ENCODE data around the gene SETD3. TPM values are rescaled to one million over a fixed set of nuclear protein-coding genes. Genes with fewer than 3 reads are reported as not detected.

The SETD3 gene
- total RNA-seq, 1 experiment from 2014 or later: 60.0 TPM

DNA sequence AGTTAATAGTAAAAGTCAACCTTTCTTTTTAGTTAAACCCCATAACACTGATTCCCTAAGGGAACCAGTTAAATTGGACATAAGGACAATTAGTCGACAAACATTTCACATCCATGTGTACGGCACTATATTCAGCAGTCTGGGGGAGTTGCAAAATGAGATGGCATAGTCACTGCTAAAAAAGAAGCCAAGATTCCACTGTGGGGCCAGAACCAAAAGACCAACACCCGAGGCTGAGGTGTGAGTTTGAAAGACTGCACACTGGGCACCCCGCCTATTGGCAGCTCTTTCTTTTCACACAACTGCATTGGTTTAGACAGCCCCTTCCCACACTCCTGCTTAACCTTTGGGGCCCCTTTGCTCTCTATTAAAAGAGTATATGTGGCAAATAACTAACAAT, 16.7 kb downstream of the SETD3 start:
- Histone ChIP-seq H3K27me3 (ENCODE audit: control insufficient read depth, insufficient read depth, low read length) (no peaks in the 10 kb centered on the region), H3K4me3 (ENCODE audit: insufficient read depth, low read depth, low read length) (no peak overlapping the region), H3K36me3 (replicated peaks; ENCODE audit: control insufficient read depth, insufficient read depth, low read length) (peaks cover 5% of the 10 kb centered on the region)
- no peak for DNase-seq

DNA sequence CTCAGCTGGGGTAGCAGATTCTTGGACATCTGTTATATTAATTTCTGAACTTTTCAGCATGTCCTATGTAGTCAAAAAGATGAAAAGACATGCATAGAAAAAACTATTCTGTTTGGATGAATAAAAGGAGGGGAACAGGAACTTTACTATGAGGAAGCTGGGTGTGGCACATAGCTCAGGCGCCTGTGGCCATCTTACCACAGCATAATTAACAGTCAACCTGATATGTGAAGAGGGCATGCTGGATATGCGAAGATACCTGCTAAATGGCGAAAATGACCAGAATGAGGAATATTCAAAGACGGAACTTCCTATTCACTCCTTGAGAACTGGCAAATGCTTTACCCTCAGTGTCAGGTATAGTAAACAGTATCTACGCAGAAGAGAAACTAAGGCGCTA, 18.4 kb downstream of the SETD3 start:
- Histone ChIP-seq H3K4me3 (ENCODE audit: insufficient read depth, low read depth, low read length) (no peak overlapping the region), H3K27me3 (ENCODE audit: control insufficient read depth, insufficient read depth, low read length) (no peaks in the 10 kb centered on the region), H3K36me3 (replicated peaks; ENCODE audit: control insufficient read depth, insufficient read depth, low read length) (peaks cover 11% of the 10 kb centered on the region)
- no peak for DNase-seq

GRCh38 chr14:99461411-99462085, 19.1 kb downstream of the SETD3 start:
- H3K36me3 ChIP-seq (replicated peaks; ENCODE audit: control insufficient read depth, insufficient read depth, low read length): peaks cover 11% of the 10 kb centered on the region
- no peaks in the 10 kb centered on the region for H3K27me3 ChIP-seq (ENCODE audit: control insufficient read depth, insufficient read depth, low read length)
- DNase-seq: no peak
- no peak overlapping the region for H3K4me3 ChIP-seq (ENCODE audit: insufficient read depth, low read depth, low read length)

DNA sequence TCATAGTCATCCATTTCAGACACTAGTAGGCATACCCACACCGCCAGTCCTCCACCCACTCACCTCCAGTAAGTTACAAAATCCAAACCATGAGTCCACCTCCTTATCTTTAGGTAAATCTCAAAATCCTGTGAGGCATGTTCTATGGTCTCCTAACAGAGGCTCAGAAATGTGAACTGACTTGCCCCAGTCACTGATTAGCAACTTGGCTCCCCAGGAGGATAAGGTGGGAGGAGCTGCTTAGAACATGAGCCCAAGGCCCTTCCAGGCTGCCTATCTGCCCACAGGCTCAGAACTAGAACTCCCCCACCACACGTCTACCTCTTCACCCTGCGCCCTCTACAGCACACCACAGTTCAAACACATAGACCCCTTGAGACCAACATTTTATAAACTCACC, 19.9 kb downstream of the SETD3 start:
- peak; percentile 63 for DNase-seq
- H3K36me3 ChIP-seq (replicated peaks; ENCODE audit: control insufficient read depth, insufficient read depth, low read length): peaks cover 11% of the 10 kb centered on the region
- no peak overlapping the region for H3K4me3 ChIP-seq (ENCODE audit: insufficient read depth, low read depth, low read length)
- H3K27me3 ChIP-seq (ENCODE audit: control insufficient read depth, insufficient read depth, low read length): no peaks in the 10 kb centered on the region

DNA sequence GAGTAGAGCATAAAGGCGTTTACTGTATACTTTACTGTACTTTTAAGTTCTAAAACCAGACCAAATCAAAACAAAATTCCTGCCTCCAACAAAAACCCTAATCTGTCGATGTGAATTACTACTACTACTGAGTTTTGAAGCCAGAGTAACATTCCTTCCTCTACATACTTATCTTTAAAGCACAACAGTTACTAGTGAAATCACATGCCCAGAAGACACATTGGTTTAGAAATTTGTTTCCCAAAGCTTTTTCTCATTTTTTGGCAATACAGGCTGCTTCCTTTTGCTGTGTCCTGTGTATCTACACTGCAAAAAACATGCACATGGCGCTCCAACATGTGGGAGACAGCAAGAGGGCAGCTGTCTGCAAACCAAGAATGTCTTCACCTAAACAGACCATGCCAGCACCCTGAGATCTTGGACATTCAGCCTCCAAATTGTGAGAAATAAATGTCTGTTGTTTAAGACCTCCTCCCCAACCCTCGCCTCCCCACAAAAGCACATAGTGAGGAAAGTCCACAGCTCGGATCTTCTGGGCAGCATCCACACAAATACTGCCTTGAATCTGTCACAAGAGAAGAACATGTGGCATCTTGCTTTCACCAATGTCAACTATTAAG, 21.1 kb downstream of the SETD3 start:
- peaks cover 10% of the 10 kb centered on the region for H3K36me3 ChIP-seq (replicated peaks; ENCODE audit: control insufficient read depth, insufficient read depth, low read length)
- DNase-seq: no peak
- no peaks in the 10 kb centered on the region for H3K27me3 ChIP-seq (ENCODE audit: control insufficient read depth, insufficient read depth, low read length)
- no peak overlapping the region for H3K4me3 ChIP-seq (ENCODE audit: insufficient read depth, low read depth, low read length)

GRCh38 chr14:99454246-99454645, 26.4 kb downstream of the SETD3 start:
- H3K4me3 ChIP-seq (ENCODE audit: insufficient read depth, low read depth, low read length): no peak overlapping the region
- no peak for DNase-seq
- H3K36me3 ChIP-seq (replicated peaks; ENCODE audit: control insufficient read depth, insufficient read depth, low read length): peaks cover 7% of the 10 kb centered on the region
- H3K27me3 ChIP-seq (ENCODE audit: control insufficient read depth, insufficient read depth, low read length): no peaks in the 10 kb centered on the region

DNA sequence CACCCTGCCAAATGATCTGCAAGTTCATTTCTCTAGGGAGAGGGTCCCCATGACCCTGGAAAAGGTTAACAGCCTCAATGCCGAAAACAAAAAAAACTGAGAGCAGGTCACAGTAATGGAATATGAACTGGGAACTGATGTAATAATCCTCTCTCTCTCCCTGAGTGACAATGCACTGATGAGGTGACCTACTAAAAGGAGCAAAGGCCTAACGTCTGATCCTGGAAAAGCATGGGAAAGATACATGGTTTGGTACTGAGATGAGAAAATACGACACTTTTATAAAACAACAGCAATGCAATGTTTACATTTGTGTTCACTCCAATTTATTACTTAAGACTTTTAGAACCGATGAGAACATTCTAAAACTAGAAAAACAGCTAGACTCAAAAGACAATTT, 27.7 kb downstream of the SETD3 start:
- Histone ChIP-seq H3K27me3 (ENCODE audit: control insufficient read depth, insufficient read depth, low read length) (no peaks in the 10 kb centered on the region), H3K36me3 (replicated peaks; ENCODE audit: control insufficient read depth, insufficient read depth, low read length) (peaks cover 6% of the 10 kb centered on the region), H3K4me3 (ENCODE audit: insufficient read depth, low read depth, low read length) (no peak overlapping the region)
- no peak for DNase-seq

DNA sequence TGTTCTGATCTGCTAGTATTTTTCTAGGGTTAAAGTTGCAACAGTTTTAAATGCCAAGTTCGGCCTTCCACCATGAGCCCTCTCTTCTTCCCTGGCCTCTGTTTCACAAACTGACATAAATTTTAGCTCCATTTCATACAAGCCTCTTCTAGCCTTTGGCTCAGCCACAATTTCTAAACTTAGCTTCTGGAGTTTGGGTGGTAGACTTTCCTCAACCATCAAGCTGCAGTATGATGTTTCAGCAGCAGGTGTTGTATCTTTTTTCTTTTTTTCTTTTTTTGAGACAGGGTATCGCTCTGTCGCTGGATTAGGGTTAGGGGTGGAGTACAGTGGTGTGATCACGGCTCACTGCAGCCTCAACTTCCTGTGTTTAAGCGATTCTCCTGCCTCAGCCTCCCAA, 29.4 kb downstream of the SETD3 start:
- peaks cover 8% of the 10 kb centered on the region for H3K36me3 ChIP-seq (replicated peaks; ENCODE audit: control insufficient read depth, insufficient read depth, low read length)
- no peaks in the 10 kb centered on the region for H3K27me3 ChIP-seq (ENCODE audit: control insufficient read depth, insufficient read depth, low read length)
- no peak overlapping the region for H3K4me3 ChIP-seq (ENCODE audit: insufficient read depth, low read depth, low read length)
- DNase-seq: no peak

DNA sequence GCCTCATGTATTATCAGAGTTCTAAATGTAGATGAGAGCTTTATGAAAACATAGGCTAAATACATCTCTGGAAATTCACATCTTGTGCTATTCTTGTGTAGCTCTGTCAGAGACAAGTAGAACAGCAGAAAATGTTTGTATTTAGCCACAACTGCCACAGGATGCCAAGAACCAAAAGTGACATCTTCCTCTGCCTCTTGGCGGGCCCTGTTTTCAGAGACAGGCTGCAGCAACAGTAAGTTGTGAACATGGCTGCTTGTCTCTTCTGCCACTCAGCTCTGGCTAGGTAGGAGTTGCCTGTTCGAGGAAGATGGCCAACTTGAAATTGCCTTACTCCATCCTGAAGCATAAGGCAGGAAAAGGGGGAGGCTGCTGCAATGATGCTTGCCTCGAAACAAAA, 30.4 kb downstream of the SETD3 start:
- H3K27me3 ChIP-seq (ENCODE audit: control insufficient read depth, insufficient read depth, low read length): no peaks in the 10 kb centered on the region
- no peak overlapping the region for H3K4me3 ChIP-seq (ENCODE audit: insufficient read depth, low read depth, low read length)
- DNase-seq: no peak
- peaks cover 8% of the 10 kb centered on the region for H3K36me3 ChIP-seq (replicated peaks; ENCODE audit: control insufficient read depth, insufficient read depth, low read length)

GRCh38 chr14:99447739-99448138, 32.9 kb downstream of the SETD3 start:
- H3K27me3 ChIP-seq (ENCODE audit: control insufficient read depth, insufficient read depth, low read length): no peaks in the 10 kb centered on the region
- H3K4me3 ChIP-seq (ENCODE audit: insufficient read depth, low read depth, low read length): no peak overlapping the region
- peaks cover 8% of the 10 kb centered on the region for H3K36me3 ChIP-seq (replicated peaks; ENCODE audit: control insufficient read depth, insufficient read depth, low read length)
- DNase-seq: no peak

GRCh38 chr14:99445931-99446330, 34.7 kb downstream of the SETD3 start:
- DNase-seq: no peak
- Histone ChIP-seq H3K36me3 (replicated peaks; ENCODE audit: control insufficient read depth, insufficient read depth, low read length) (peaks cover 8% of the 10 kb centered on the region), H3K4me3 (ENCODE audit: insufficient read depth, low read depth, low read length) (no peak overlapping the region), H3K27me3 (ENCODE audit: control insufficient read depth, insufficient read depth, low read length) (no peaks in the 10 kb centered on the region)

- Histone ChIP-seq H3K27me3 (ENCODE audit: control insufficient read depth, insufficient read depth, low read length) (no peaks in the 10 kb centered on the region), H3K36me3 (replicated peaks; ENCODE audit: control insufficient read depth, insufficient read depth, low read length) (peaks cover 6% of the 10 kb centered on the region), H3K4me3 (ENCODE audit: insufficient read depth, low read depth, low read length) (no peak overlapping the region)
- no peak for DNase-seq
These were observed 38.7 kb downstream of the SETD3 start for GRCh38 chr14:99441918-99442317.

GRCh38 chr14:99441157-99441870, 39.3 kb downstream of the SETD3 start:
- Histone ChIP-seq H3K27me3 (ENCODE audit: control insufficient read depth, insufficient read depth, low read length) (no peaks in the 10 kb centered on the region), H3K36me3 (replicated peaks; ENCODE audit: control insufficient read depth, insufficient read depth, low read length) (peaks cover 5% of the 10 kb centered on the region), H3K4me3 (ENCODE audit: insufficient read depth, low read depth, low read length) (no peak overlapping the region)
- DNase-seq: no peak

- no peaks in the 10 kb centered on the region for H3K27me3 ChIP-seq (ENCODE audit: control insufficient read depth, insufficient read depth, low read length)
- DNase-seq: no peak
- no peak overlapping the region for H3K4me3 ChIP-seq (ENCODE audit: insufficient read depth, low read depth, low read length)
- H3K36me3 ChIP-seq (replicated peaks; ENCODE audit: control insufficient read depth, insufficient read depth, low read length): peaks cover 5% of the 10 kb centered on the region
These were observed 40.4 kb downstream of the SETD3 start for GRCh38 chr14:99440278-99440677.

- Histone ChIP-seq H3K27me3 (ENCODE audit: control insufficient read depth, insufficient read depth, low read length) (no peaks in the 10 kb centered on the region), H3K36me3 (replicated peaks; ENCODE audit: control insufficient read depth, insufficient read depth, low read length) (peaks cover 5% of the 10 kb centered on the region), H3K4me3 (ENCODE audit: insufficient read depth, low read depth, low read length) (no peak overlapping the region)
- DNase-seq: no peak
These were observed 43.0 kb downstream of the SETD3 start for GRCh38 chr14:99437706-99438105.

All from H7 (cell line).